ENCODE data around the gene RYR1. TPM values are rescaled to one million over a fixed set of nuclear protein-coding genes. Genes with fewer than 3 reads are reported as not detected.
"Not testable (repeated sequence)": the region's sequence is repeated elsewhere in the genome, so short reads cannot be mapped to it uniquely, and the experiment has no call there.

Gene RYR1
- total RNA-seq, 4 donors from 2014 or later, result 0.54 to 1.6 (median 0.61) TPM

DNA sequence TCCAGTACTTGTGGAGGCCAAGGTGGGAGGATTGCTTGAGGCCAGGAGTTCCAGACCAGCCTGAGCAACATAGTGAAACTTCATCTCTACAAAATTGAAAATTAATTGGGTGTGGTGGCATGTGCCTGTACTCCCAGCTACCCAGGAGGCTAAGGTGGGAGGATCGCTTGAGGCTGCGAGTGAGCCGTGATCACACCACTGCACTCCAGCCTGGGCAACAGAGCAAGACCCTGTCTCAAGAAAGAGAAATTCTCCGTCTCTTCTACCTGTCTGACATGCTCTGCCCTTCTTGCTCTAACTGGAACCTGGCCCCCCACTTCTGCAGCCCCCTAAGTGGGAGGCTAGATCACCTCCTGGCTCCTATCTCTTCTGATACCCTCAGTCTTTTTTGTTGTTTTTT is 192.9 kb downstream of the RYR1 start:
- H3K36me3 ChIP-seq, result peaks cover 61 to 84% of the 10 kb centered on the region in 2 donors
- no peak for DNase-seq
- no peak overlapping the region for H3K4me3 ChIP-seq (replicated peaks in 1 of 3)
- no peaks in the 10 kb centered on the region for H3K4me1 ChIP-seq
- TF ChIP-seq, protein P1, sequence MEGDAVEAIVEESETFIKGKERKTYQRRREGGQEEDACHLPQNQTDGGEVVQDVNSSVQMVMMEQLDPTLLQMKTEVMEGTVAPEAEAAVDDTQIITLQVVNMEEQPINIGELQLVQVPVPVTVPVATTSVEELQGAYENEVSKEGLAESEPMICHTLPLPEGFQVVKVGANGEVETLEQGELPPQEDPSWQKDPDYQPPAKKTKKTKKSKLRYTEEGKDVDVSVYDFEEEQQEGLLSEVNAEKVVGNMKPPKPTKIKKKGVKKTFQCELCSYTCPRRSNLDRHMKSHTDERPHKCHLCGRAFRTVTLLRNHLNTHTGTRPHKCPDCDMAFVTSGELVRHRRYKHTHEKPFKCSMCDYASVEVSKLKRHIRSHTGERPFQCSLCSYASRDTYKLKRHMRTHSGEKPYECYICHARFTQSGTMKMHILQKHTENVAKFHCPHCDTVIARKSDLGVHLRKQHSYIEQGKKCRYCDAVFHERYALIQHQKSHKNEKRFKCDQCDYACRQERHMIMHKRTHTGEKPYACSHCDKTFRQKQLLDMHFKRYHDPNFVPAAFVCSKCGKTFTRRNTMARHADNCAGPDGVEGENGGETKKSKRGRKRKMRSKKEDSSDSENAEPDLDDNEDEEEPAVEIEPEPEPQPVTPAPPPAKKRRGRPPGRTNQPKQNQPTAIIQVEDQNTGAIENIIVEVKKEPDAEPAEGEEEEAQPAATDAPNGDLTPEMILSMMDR (IDR thresholded peaks at IDR 0.05), result no peak
- TF ChIP-seq POLR2A (IDR thresholded peaks at IDR 0.05), result no peak
- intact Hi-C loops (cut with DNase I), result no loop called here
- no peaks in the 10 kb centered on the region for H3K27me3 ChIP-seq
- no peak overlapping the region for H3K27ac ChIP-seq
- WGBS, 2 donors, result 97 to 98% methylated on average over 4 of the region's 4 CpGs
- no peaks in the 10 kb centered on the region for H3K9me3 ChIP-seq

DNA sequence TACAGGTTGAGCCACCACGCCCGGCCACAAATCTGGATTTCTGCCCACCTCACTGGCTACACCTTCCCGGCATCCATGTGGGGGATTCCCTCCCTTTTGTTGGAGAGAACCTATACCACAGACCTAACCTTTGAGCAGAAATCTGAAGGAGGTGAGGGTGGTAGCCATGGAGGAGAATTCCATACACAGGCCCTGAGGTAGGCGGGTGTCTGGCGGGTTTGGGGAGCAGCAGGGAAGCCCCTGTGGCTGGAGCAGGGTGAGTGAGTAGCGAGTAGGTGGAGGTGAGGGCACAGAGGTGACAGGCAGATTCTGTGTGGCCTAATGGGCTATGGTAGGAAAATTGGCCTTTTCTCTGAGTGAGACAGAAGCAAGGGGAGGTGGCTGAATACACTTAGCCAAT is 196.1 kb downstream of the RYR1 start:
- Histone ChIP-seq H3K27me3 (no peaks in the 10 kb centered on the region), H3K36me3 (peaks cover 49 to 55% of the 10 kb centered on the region in 2 donors), H3K9me3 (no peaks in the 10 kb centered on the region), H3K27ac (no peak overlapping the region), H3K4me1 (no peaks in the 10 kb centered on the region), H3K4me3 (replicated peaks in 1 of 3) (no peak overlapping the region)
- intact Hi-C loops (cut with DNase I), result no loop called here
- no peak for DNase-seq
- TF ChIP-seq, protein P1 (IDR thresholded peaks at IDR 0.05), result no peak
- TF ChIP-seq POLR2A (IDR thresholded peaks at IDR 0.05), result no peak
- 96 to 100% methylated on average over 6 of the region's 6 CpGs for WGBS, 2 donors

DNA sequence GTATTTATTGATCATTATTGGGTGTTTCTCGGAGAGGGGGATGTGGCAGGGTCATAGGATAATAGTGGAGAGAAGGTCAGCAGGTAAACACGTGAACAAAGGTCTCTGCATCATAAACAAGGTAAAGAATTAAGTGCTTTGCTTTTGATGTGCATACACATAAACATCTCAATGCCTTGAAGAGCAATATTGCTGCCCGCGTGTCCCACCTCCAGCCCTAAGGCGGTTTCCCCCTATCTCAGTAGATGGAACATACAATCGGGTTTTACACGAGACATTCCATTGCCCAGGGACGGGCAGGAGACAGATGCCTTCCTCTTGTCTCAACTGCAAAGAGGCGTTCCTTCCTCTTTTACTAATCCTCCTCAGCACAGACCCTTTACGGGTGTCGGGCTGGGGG is 197.8 kb downstream of the RYR1 start:
- not testable (repeated sequence) for H3K27me3 ChIP-seq; DNase-seq; H3K27ac ChIP-seq; H3K9me3 ChIP-seq; H3K4me3 ChIP-seq (replicated peaks in 1 of 3); H3K4me1 ChIP-seq
- intact Hi-C loops (cut with DNase I), result loop anchor here (10.0 kb wide), 2 partner anchors 86 to 294 kb away; no protein-coding TSS in a partner anchor
- H3K36me3 ChIP-seq, result peaks cover 42 to 46% of the 10 kb centered on the region in 2 donors
- WGBS, 2 donors, result 71 to 74% methylated on average over 11 of the region's 11 CpGs

DNA sequence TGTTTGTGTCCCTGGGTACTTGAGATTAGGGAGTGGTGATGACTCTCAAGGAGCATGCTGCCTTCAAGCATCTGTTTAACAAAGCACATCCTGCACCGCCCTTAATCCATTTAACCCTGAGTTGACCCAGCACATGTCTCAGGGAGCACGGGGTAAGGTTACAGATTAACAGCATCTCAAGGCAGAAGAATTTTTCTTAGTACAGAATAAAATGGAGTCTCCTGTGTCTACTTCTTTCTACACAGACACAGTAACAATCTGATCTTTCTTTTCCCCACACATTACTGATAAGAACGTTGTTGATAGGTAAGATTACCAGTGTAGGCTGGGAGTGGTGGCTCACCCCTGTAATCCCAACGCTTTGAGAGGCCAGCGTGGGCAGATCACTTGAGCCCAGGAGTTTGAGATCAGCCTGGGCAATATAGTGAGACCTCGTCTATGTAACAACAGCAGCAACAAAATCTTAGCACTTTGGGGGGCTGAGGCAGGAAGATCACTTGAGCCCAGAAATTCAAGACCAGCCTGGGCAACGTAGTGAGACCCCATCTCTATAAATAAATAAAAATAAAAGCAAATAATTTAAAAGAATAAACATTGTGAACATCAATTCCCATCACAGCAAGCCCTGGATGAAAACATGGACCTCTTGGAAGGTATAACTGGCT is 198.5 kb downstream of the RYR1 start:
- intact Hi-C loops (cut with DNase I), result loop anchor here (10.0 kb wide), 2 partner anchors 87 to 293 kb away; no protein-coding TSS in a partner anchor
- 76 to 78% methylated on average over 7 of the region's 7 CpGs for WGBS, 2 donors
- H3K27me3 ChIP-seq; H3K9me3 ChIP-seq; H3K4me1 ChIP-seq; H3K27ac ChIP-seq; DNase-seq; H3K4me3 ChIP-seq (replicated peaks in 1 of 3): not testable (repeated sequence)
- peaks cover 35 to 40% of the 10 kb centered on the region in 2 donors for H3K36me3 ChIP-seq

DNA sequence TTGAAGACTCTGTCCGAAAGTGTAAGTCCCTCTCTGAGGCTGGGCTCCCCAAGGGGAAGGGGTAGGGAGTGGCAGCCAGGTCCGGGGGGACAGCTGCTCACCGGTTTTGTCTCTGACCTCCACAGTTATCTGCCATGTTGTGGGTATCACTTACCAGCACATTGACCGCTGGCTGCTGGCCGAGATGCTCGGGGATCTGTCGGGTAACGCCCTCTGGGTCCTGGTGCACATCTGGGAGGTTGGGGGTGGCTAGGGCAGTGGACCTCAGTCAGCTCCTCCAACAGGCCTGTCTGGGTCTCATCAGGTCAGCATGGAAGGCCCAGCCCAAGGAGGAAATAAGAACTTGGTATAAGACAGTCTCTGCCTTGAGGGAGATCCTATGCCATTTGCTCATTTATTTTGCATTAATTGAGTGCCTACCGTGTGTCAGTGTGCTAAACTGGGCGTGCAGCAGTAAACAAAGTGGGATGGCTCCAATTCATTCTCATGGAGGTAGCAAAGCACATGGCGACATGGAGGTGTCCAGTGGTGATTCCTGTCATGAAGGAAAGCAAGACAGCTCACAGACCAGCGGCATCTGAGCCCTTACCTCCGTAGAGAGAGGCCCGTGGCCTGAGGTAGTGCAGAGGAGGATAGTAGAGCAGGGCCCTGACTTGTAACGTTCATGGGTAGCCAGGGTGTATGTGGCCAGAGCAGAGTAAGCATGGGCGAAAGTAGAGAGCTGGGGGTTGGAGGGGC is 199.2 kb downstream of the RYR1 start:
- DNase-seq, result no peak
- intact Hi-C loops (cut with DNase I), result loop anchor here (10.0 kb wide), 2 partner anchors 88 to 292 kb away; no protein-coding TSS in a partner anchor
- no peak for TF ChIP-seq POLR2A (IDR thresholded peaks at IDR 0.05)
- TF ChIP-seq, protein P1 (IDR thresholded peaks at IDR 0.05), result no peak
- peaks cover 28 to 35% of the 10 kb centered on the region in 2 donors for H3K36me3 ChIP-seq
- no peak overlapping the region for H3K27ac ChIP-seq
- H3K9me3 ChIP-seq, result no peaks in the 10 kb centered on the region
- no peaks in the 10 kb centered on the region for H3K27me3 ChIP-seq
- H3K4me3 ChIP-seq (replicated peaks in 1 of 3), result no peak overlapping the region
- H3K4me1 ChIP-seq, result peaks cover 0 to 10% of the 10 kb centered on the region in 2 donors
- 91 to 95% methylated on average over 16 of the region's 16 CpGs for WGBS, 2 donors

Data from thyroid gland (tissue), 4 donors.